IMR-90 (cell line): Measurements from ENCODE around the gene CDC45. TPM values are rescaled to one million over a fixed set of nuclear protein-coding genes. Genes with fewer than 3 reads are reported as not detected.

Source experiments
- ATAC-seq: fragments of 200-7000 bp; cut with Tn5 transposase; 2 replicates; pipeline ENCODE4 v1.9.1; 2020; ENCODE audit warnings: low read depth, mild to moderate bottlenecking, moderate library complexity
- BruUV-seq: library from RNA; stranded (reverse); fragments of 400-500 nt; replicated peaks from 2 replicates; lab custom pipeline; 2021; lab: Mats Ljungman, UMichigan
- CTCF ChIA-PET: fragments of 300-600 bp; formaldehyde crosslinking; extraction: SDS; loops from one replicate; lab custom pipeline; 2021; ENCODE audit warnings: antibody characterized with exemption; lab: Yijun Ruan, JAX
- POLR2A ChIA-PET: fragments of 300-600 bp; sonication (Branson Sonifier 250); formaldehyde crosslinking; loops from one replicate; lab custom pipeline; 2022; ENCODE audit warnings: antibody characterized with exemption; ENCODE audit not compliant: unreplicated experiment; lab: Charles Lee
- DNase-seq: peaks from one replicate; pipeline ENCODE4 v3.0.0; 2013
- H2AFZ ChIP-seq: replicated peaks from 2 replicates; pipeline ENCODE3; 2013; ENCODE audit warnings: low read length, mild to moderate bottlenecking; ENCODE audit not compliant: poor library complexity
- H2AK5ac ChIP-seq: 2 replicates; pipeline ENCODE4 v1.6.1; 2013; ENCODE audit warnings: low read depth, low read length, inconsistent platforms
- H2AK9ac ChIP-seq: replicated peaks from 2 replicates; pipeline ENCODE3; 2013; ENCODE audit warnings: mild to moderate bottlenecking, low read depth, low read length, moderate library complexity; ENCODE audit not compliant: poor library complexity
- H2BK120ac ChIP-seq: 2 replicates; pipeline ENCODE4 v1.6.1; 2013; ENCODE audit warnings: low read depth, low read length, inconsistent platforms
- H2BK15ac ChIP-seq: 3 replicates; pipeline ENCODE4 v1.6.1; 2013; ENCODE audit warnings: low read depth, low read length, inconsistent platforms
- H2BK20ac ChIP-seq: 2 replicates; pipeline ENCODE4 v1.6.1; 2013; ENCODE audit warnings: low read depth, mild to moderate bottlenecking, inconsistent platforms, low read length, moderate library complexity
- H2BK5ac ChIP-seq: 2 replicates; pipeline ENCODE4 v1.6.1; 2013; ENCODE audit warnings: mild to moderate bottlenecking, low read depth, low read length, inconsistent platforms; ENCODE audit not compliant: poor library complexity, severe bottlenecking
- H3K14ac ChIP-seq: replicated peaks from 2 replicates; pipeline ENCODE4 v1.6.1; 2013; ENCODE audit warnings: low read depth, low read length, inconsistent platforms
- H3K18ac ChIP-seq: 2 replicates; pipeline ENCODE4 v1.6.1; 2013; ENCODE audit warnings: low read depth, low read length, control low read depth
- H3K23ac ChIP-seq: 2 replicates; pipeline ENCODE4 v1.6.1; 2013; ENCODE audit warnings: low read depth, low read length, inconsistent platforms
- H3K27ac ChIP-seq: 2 replicates; pipeline ENCODE4 v1.5.1; 2013; ENCODE audit warnings: mild to moderate bottlenecking, control low read depth, low read length; ENCODE audit not compliant: insufficient read depth
- H3K27me3 ChIP-seq: 2 replicates; pipeline ENCODE4 v1.6.1; 2013; ENCODE audit warnings: low read length; ENCODE audit not compliant: control insufficient read depth, insufficient read depth
- H3K36me3 ChIP-seq: 2 replicates; pipeline ENCODE4 v1.6.1; 2013; ENCODE audit warnings: low read length, mixed read lengths; ENCODE audit not compliant: control insufficient read depth, insufficient read depth
- H3K4ac ChIP-seq: 2 replicates; pipeline ENCODE4 v1.6.1; 2013; ENCODE audit warnings: low read depth, low read length, inconsistent platforms
- H3K4me1 ChIP-seq: 2 replicates; pipeline ENCODE4 v1.6.1; 2013; ENCODE audit warnings: low read length, mixed read lengths; ENCODE audit not compliant: control insufficient read depth, insufficient read depth
- H3K4me2 ChIP-seq: 2 replicates; pipeline ENCODE4 v1.6.1; 2013; ENCODE audit warnings: low read depth, mild to moderate bottlenecking, control low read depth, low read length, moderate library complexity
- H3K4me3 ChIP-seq: 2 replicates; pipeline ENCODE4 v1.5.1; 2013; ENCODE audit warnings: low read depth, mild to moderate bottlenecking, control low read depth, low read length, moderate library complexity; ENCODE audit not compliant: insufficient read depth
- H3K56ac ChIP-seq: 2 replicates; pipeline ENCODE4 v1.6.1; 2013; ENCODE audit warnings: low read length, inconsistent platforms; ENCODE audit not compliant: insufficient read depth; ENCODE audit errors: extremely low read depth
- H3K79me1 ChIP-seq, 2 experiments: 2 replicates each; pipeline ENCODE4 v1.6.1; 2013; ENCODE audit warnings: low read length in 2 of 2, inconsistent platforms in 1 of 2, low read depth in 1 of 2
- H3K9ac ChIP-seq: 2 replicates; pipeline ENCODE4 v1.6.1; 2013; ENCODE audit warnings: low read depth, low read length, control low read depth
- H3K9me1 ChIP-seq: 2 replicates; pipeline ENCODE4 v1.6.1; 2013; ENCODE audit warnings: low read length, inconsistent platforms; ENCODE audit not compliant: insufficient read depth
- H3K9me3 ChIP-seq: 2 replicates; pipeline ENCODE4 v1.6.1; 2013; ENCODE audit warnings: low read length; ENCODE audit not compliant: control insufficient read depth, insufficient read depth
- H4K20me1 ChIP-seq: 2 replicates; pipeline ENCODE4 v1.6.1; 2013; ENCODE audit warnings: low read length, inconsistent platforms; ENCODE audit not compliant: insufficient read depth
- H4K5ac ChIP-seq: 2 replicates; pipeline ENCODE4 v1.6.1; 2013; ENCODE audit warnings: mild to moderate bottlenecking, low read depth, low read length, control low read depth
- H4K8ac ChIP-seq, 2 experiments: 2 replicates each; pipeline ENCODE4 v1.6.1; 2013; ENCODE audit warnings: low read depth in 2 of 2, low read length in 2 of 2, control low read depth in 1 of 2, inconsistent platforms in 1 of 2
- H4K91ac ChIP-seq: 2 replicates; pipeline ENCODE4 v1.6.1; 2013; ENCODE audit warnings: low read depth, low read length, inconsistent platforms; ENCODE audit not compliant: insufficient read depth
- BHLHE40 ChIP-seq: fragments of 150-350 bp; IDR thresholded peaks from 2 replicates; pipeline ENCODE4 v1.6.1; 2016; ENCODE audit warnings: mild to moderate bottlenecking, low read depth, low read length
- CEBPB ChIP-seq: IDR thresholded peaks from 2 replicates; pipeline ENCODE4 v1.6.1; 2012; ENCODE audit warnings: low read depth, low read length, improper control_type of control experiment
- CHD1 ChIP-seq: IDR thresholded peaks from 2 replicates; pipeline ENCODE4 v1.6.1; 2012; ENCODE audit warnings: low read depth, low read length, improper control_type of control experiment
- CTCF ChIP-seq: conservative IDR thresholded peaks from 2 replicates; pipeline ENCODE4 v1.5.1; 2012; ENCODE audit warnings: mild to moderate bottlenecking, low read depth, low read length, improper control_type of control experiment
- FOS ChIP-seq: fragments of 150-350 bp; IDR thresholded peaks from 2 replicates; pipeline ENCODE4 v1.6.1; 2016; ENCODE audit warnings: low read depth, low read length
- MAFK ChIP-seq: IDR thresholded peaks from 2 replicates; pipeline ENCODE4 v1.6.1; 2012; ENCODE audit warnings: low read depth, low read length, improper control_type of control experiment
- MAZ ChIP-seq: IDR thresholded peaks from 2 replicates; pipeline ENCODE4 v1.6.1; 2012; ENCODE audit warnings: low read depth, mild to moderate bottlenecking, low read length, improper control_type of control experiment, moderate library complexity, borderline replicate concordance
- MXI1 ChIP-seq: IDR thresholded peaks from 2 replicates; pipeline ENCODE4 v1.6.1; 2012; ENCODE audit warnings: low read depth, mild to moderate bottlenecking, low read length, moderate library complexity, borderline replicate concordance
- NFE2L2 ChIP-seq: fragments of 150-350 bp; IDR thresholded peaks from 2 replicates; pipeline ENCODE4 v1.6.1; 2016; ENCODE audit warnings: low read depth, mild to moderate bottlenecking, low read length
- POLR2A ChIP-seq: IDR thresholded peaks from 2 replicates; pipeline ENCODE4 v1.6.1; 2012; ENCODE audit warnings: mild to moderate bottlenecking, low read depth, low read length
- RAD21 ChIP-seq: IDR thresholded peaks from 2 replicates; pipeline ENCODE4 v1.6.1; 2012; ENCODE audit warnings: low read length, improper control_type of control experiment
- RCOR1 ChIP-seq: IDR thresholded peaks from 2 replicates; pipeline ENCODE4 v1.6.1; 2012; ENCODE audit warnings: mild to moderate bottlenecking, low read length, improper control_type of control experiment; ENCODE audit not compliant: insufficient replicate concordance
- RFX5 ChIP-seq: IDR thresholded peaks from 2 replicates; pipeline ENCODE4 v1.8.0; 2012; ENCODE audit warnings: low read depth, mild to moderate bottlenecking, low read length, moderate library complexity
- SMC3 ChIP-seq: fragments of 150-350 bp; IDR thresholded peaks from 2 replicates; pipeline ENCODE4 v1.6.1; 2016; ENCODE audit warnings: low read depth, mild to moderate bottlenecking, antibody characterized with exemption, low read length, moderate library complexity
- WGBS, 2 experiments: methylation state at CpG; one replicate each; pipeline versions ENCODE4 v1.1.5 to v1.1.7; 2013; ENCODE audit warnings: missing lambda C conversion rate in 2 of 2; ENCODE audit not compliant: insufficient read length in 1 of 2; ENCODE audit errors: extremely low coverage in 2 of 2; 5-methylcytosine and 5-hydroxymethylcytosine counted together
- dilution Hi-C: fragments of 300-500 bp; cut with HindIII; formaldehyde crosslinking; loops from one replicate; pipeline ENCODE4 v1.14.3; 2018; ENCODE audit warnings: low sequenced_read_pairs; ENCODE audit not compliant: unreplicated experiment
- in situ Hi-C: fragments of 300-500 bp; cut with MboI; formaldehyde crosslinking; loops from 3 replicates; pipeline ENCODE4 v1.14.3; 2019; ENCODE audit warnings: low sequenced_read_pairs, inconsistent platforms, mixed read lengths
- intact Hi-C: fragments of 100-400 bp; cut with micrococcal nuclease; formaldehyde crosslinking; loops from 2 replicates; pipeline ENCODE4 v1.10.0; 2022
- polyA plus RNA-seq, 3 experiments: library from polyadenylated mRNA; depleted of rRNA; stranded (reverse); fragments of >200 nt; gene quantifications; 2 replicates each; pipeline ENCODE4 v1.2.3, GENCODE V29; 2012; ENCODE audit warnings: low replicate concordance in 1 of 3
- total RNA-seq: library from RNA; depleted of rRNA; stranded (reverse); fragments of >200 nt; gene quantifications from 2 replicates; pipeline ENCODE4 v1.2.3, GENCODE V29; 2012
- TF ChIP-seq, protein P1 (sequence below): fragments of 150-350 bp; IDR thresholded peaks from 2 replicates; pipeline ENCODE4 v1.6.1; 2016; ENCODE audit warnings: low read depth, mild to moderate bottlenecking, low read length, moderate library complexity, borderline replicate concordance
- TF ChIP-seq, protein P2 (sequence below): fragments of 150-350 bp; IDR thresholded peaks from 2 replicates; pipeline ENCODE4 v1.6.1; 2017; ENCODE audit warnings: mild to moderate bottlenecking, antibody characterized with exemption, low read length, low read depth

Gene CDC45
- total and polyA plus RNA-seq, 2 of the 4 experiments (the other 2 are of a cell fraction): 22.7 to 44.6 TPM

GRCh38 chr22:19517171-19517500 lies 37.4 kb downstream of the CDC45 start:
- no peak overlapping the region for H4K5ac ChIP-seq
- H2BK15ac ChIP-seq: no peak overlapping the region
- no peaks in the 10 kb centered on the region for H3K9me1 ChIP-seq
- H3K36me3 ChIP-seq: no peaks in the 10 kb centered on the region
- CTCF ChIA-PET: no interaction called here
- no peak overlapping the region for H2BK5ac ChIP-seq
- H2AK5ac ChIP-seq: no peak overlapping the region
- WGBS, 2 experiments: 100% methylated on average over 2 of the region's 10 CpGs; no CpG with 5 or more reads in 1 of the 2 experiments
- H4K91ac ChIP-seq: no peak overlapping the region
- no peak overlapping the region for H2AFZ ChIP-seq
- H3K4me1 ChIP-seq: no peaks in the 10 kb centered on the region
- no peak overlapping the region for H2BK120ac ChIP-seq
- H4K20me1 ChIP-seq: no peaks in the 10 kb centered on the region; the same call in 1 of the 2 replicates
- dilution Hi-C loops: no loop called here
- H4K8ac ChIP-seq: no peak overlapping the region
- H3K27ac ChIP-seq: no peak overlapping the region
- no peak overlapping the region for H2AK9ac ChIP-seq
- no peak overlapping the region for H3K14ac ChIP-seq
- H3K18ac ChIP-seq: no peak overlapping the region
- no peak overlapping the region for H3K9ac ChIP-seq
- no peaks in the 10 kb centered on the region; the same call in 1 of the 2 replicates for H3K9me3 ChIP-seq
- no TSS peak for BruUV-seq
- no peak for ATAC-seq
- in situ Hi-C loops: no loop called here
- DNase-seq: no peak
- POLR2A ChIA-PET: no interaction called here
- no peak overlapping the region for H3K23ac ChIP-seq
- no peak overlapping the region for H2BK20ac ChIP-seq
- no peak overlapping the region for H3K4me3 ChIP-seq
- H3K27me3 ChIP-seq: no peaks in the 10 kb centered on the region
- TF ChIP-seq, protein P1, sequence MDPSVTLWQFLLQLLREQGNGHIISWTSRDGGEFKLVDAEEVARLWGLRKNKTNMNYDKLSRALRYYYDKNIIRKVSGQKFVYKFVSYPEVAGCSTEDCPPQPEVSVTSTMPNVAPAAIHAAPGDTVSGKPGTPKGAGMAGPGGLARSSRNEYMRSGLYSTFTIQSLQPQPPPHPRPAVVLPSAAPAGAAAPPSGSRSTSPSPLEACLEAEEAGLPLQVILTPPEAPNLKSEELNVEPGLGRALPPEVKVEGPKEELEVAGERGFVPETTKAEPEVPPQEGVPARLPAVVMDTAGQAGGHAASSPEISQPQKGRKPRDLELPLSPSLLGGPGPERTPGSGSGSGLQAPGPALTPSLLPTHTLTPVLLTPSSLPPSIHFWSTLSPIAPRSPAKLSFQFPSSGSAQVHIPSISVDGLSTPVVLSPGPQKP: no peak
- TF ChIP-seq SMC3: no peak
- no peak for TF ChIP-seq RAD21
- no peak for TF ChIP-seq FOS
- no peak for TF ChIP-seq MAFK
- TF ChIP-seq CTCF: no peak
- TF ChIP-seq NFE2L2: no peak
- TF ChIP-seq RFX5: no peak
- TF ChIP-seq, protein P2, sequence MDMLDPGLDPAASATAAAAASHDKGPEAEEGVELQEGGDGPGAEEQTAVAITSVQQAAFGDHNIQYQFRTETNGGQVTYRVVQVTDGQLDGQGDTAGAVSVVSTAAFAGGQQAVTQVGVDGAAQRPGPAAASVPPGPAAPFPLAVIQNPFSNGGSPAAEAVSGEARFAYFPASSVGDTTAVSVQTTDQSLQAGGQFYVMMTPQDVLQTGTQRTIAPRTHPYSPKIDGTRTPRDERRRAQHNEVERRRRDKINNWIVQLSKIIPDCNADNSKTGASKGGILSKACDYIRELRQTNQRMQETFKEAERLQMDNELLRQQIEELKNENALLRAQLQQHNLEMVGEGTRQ: no peak
- no peak for TF ChIP-seq POLR2A
- no peak for TF ChIP-seq CEBPB
- TF ChIP-seq MAZ: no peak
- no peak for TF ChIP-seq BHLHE40
- TF ChIP-seq MXI1: no peak
- no peak for TF ChIP-seq CHD1
- no peak for TF ChIP-seq RCOR1
- H3K4ac ChIP-seq: no peak overlapping the region
- no peak overlapping the region for H3K4me2 ChIP-seq
- no peaks in the 10 kb centered on the region for H3K79me1 ChIP-seq
- intact Hi-C loops: no loop called here
- H3K56ac ChIP-seq: no peak overlapping the region
